OCI-LY7 (cell line): ENCODE results near the gene IRS1. TPM values are rescaled to one million over a fixed set of nuclear protein-coding genes. Genes with fewer than 3 reads are reported as not detected.

ENCODE experiments used
- BruUV-seq: library from RNA; stranded (reverse); fragments of 400-500 nt; replicated peaks from 2 replicates; lab custom pipeline; 2021; lab: Mats Ljungman, UMichigan
- CTCF ChIA-PET: fragments of 300-600 bp; sonication (Branson Sonifier 250); formaldehyde crosslinking; loops from one replicate; lab custom pipeline; 2022; ENCODE audit warnings: antibody characterized with exemption; ENCODE audit not compliant: unreplicated experiment; lab: Charles Lee
- POLR2A ChIA-PET: fragments of 300-600 bp; sonication (Branson Sonifier 250); formaldehyde crosslinking; loops from one replicate; lab custom pipeline; 2022; ENCODE audit warnings: antibody characterized with exemption; lab: Charles Lee
- DNase-seq: peaks from one replicate; pipeline ENCODE4 v3.0.0-alpha.2; 2015; ENCODE audit warnings: low spot score
- H2AFZ ChIP-seq: fragments of 200-600 bp; sonication (generic), shearing (Covaris generic); 2 replicates; pipeline ENCODE4 v1.6.1; 2014; ENCODE audit warnings: mild to moderate bottlenecking, antibody characterized with exemption, low read length, moderate library complexity
- H3K27ac ChIP-seq: fragments of 200-600 bp; sonication (generic); 2 replicates; pipeline ENCODE4 v1.5.1; 2014; ENCODE audit warnings: mixed run types, low read depth, mild to moderate bottlenecking, moderate library complexity, low read length, inconsistent platforms; ENCODE audit not compliant: poor library complexity, severe bottlenecking
- H3K36me3 ChIP-seq: fragments of 200-600 bp; sonication (generic); 2 replicates; pipeline ENCODE4 v1.6.1; 2014; ENCODE audit warnings: mild to moderate bottlenecking, antibody characterized with exemption, low read length, moderate library complexity, mixed read lengths; ENCODE audit not compliant: insufficient read depth
- H3K4me1 ChIP-seq: fragments of 200-600 bp; sonication (generic); 2 replicates; pipeline ENCODE4 v1.5.1; 2014; ENCODE audit warnings: mild to moderate bottlenecking, low read length; ENCODE audit not compliant: insufficient read depth, poor library complexity, severe bottlenecking
- H3K4me2 ChIP-seq: fragments of 200-600 bp; sonication (generic); 2 replicates; pipeline ENCODE4 v1.6.1; 2014; ENCODE audit warnings: mild to moderate bottlenecking, low read length
- H3K4me3 ChIP-seq: fragments of 200-600 bp; sonication (generic); 2 replicates; pipeline ENCODE4 v1.5.1; 2014; ENCODE audit warnings: mild to moderate bottlenecking, low read depth, low read length; ENCODE audit not compliant: poor library complexity, severe bottlenecking
- H3K79me2 ChIP-seq: fragments of 200-600 bp; sonication (generic); 2 replicates; pipeline ENCODE4 v1.6.1; 2016; ENCODE audit warnings: low read depth, mild to moderate bottlenecking, low read length, moderate library complexity, mixed read lengths; ENCODE audit not compliant: insufficient read depth
- H3K9me2 ChIP-seq: fragments of 200-600 bp; sonication (generic); 2 replicates; pipeline ENCODE4 v1.6.1; 2016; ENCODE audit warnings: mild to moderate bottlenecking, low read length, mixed read lengths; ENCODE audit not compliant: insufficient read depth
- H3K9me3 ChIP-seq: fragments of 200-600 bp; sonication (generic); 2 replicates; pipeline ENCODE4 v1.6.1; 2014; ENCODE audit warnings: mild to moderate bottlenecking, mixed run types, low read length, mixed read lengths
- H4K20me1 ChIP-seq: fragments of 200-600 bp; sonication (generic); 2 replicates; pipeline ENCODE4 v1.6.1; 2014; ENCODE audit warnings: mild to moderate bottlenecking, antibody characterized with exemption, low read length, moderate library complexity, mixed read lengths; ENCODE audit not compliant: insufficient read depth
- CTCF ChIP-seq: fragments of 200-600 bp; sonication (generic); conservative IDR thresholded peaks from 2 replicates; pipeline ENCODE4 v1.5.1; 2014; ENCODE audit warnings: mild to moderate bottlenecking, antibody characterized with exemption, low read length, moderate library complexity, mixed read lengths
- EZH2phosphoT487 ChIP-seq: fragments of 200-600 bp; sonication (generic); IDR thresholded peaks from 2 replicates; pipeline ENCODE4 v1.6.1; 2018; ENCODE audit warnings: low read depth, borderline replicate concordance, mild to moderate bottlenecking, mixed run types, antibody characterized with exemption, low read length, moderate library complexity, mixed read lengths
- intact Hi-C: fragments of 100-400 bp; cut with micrococcal nuclease; formaldehyde crosslinking; loops from one replicate; pipeline ENCODE4 v1.10.0; 2022; ENCODE audit not compliant: unreplicated experiment
- total RNA-seq, 2 experiments: library from RNA; depleted of rRNA in 1 of 2; stranded (reverse); fragments of >200 nt in 1 of 2; shearing (Covaris generic) in 1 of 2; gene quantifications; 2 replicates each; pipeline ENCODE4 v1.2.3, GENCODE V29; 2014 to 2022

IRS1 gene
- total RNA-seq, 2 experiments from 2014 or later = 18.1 to 23.5 TPM

- no peak overlapping the region for H3K27ac ChIP-seq
- peaks cover 53% of the 10 kb centered on the region for H3K4me1 ChIP-seq
- H3K9me3 ChIP-seq = no peaks in the 10 kb centered on the region
- no TSS peak for BruUV-seq
- H2AFZ ChIP-seq = no peak overlapping the region
- no peaks in the 10 kb centered on the region for H3K9me2 ChIP-seq
- peak overlapping the region; percentile 95 for H3K4me2 ChIP-seq
- DNase-seq = no peak
- ChIA-PET CTCF (interaction anchor here (0.5 kb wide), 1 partner anchor 45 kb away, joined by 3 read pairs; no protein-coding TSS in a partner anchor), POLR2A (interaction anchor here (0.7 to 10.5 kb wide), 6 partner anchors 8 to 197 kb away, joined by 3 to 122 read pairs (median 4); no protein-coding TSS in a partner anchor)
- intact Hi-C loops = loop anchor here (5.0 to 10.0 kb wide), 3 partner anchors 103 to 1521 kb away; no protein-coding TSS in a partner anchor
- TF ChIP-seq EZH2phosphoT487 (no peak), CTCF (peak; percentile 38; the same call in 1 of the 2 replicates)
- peak overlapping the region; percentile 73 for H3K4me3 ChIP-seq
- H4K20me1 ChIP-seq = peaks cover 5% of the 10 kb centered on the region
- peaks cover 49% of the 10 kb centered on the region for H3K36me3 ChIP-seq
- H3K79me2 ChIP-seq = peaks cover 73% of the 10 kb centered on the region
Observed at GRCh38 chr2:226795281-226796011, 4.2 kb downstream of the IRS1 start.

- Histone ChIP-seq H4K20me1 (peaks cover 5% of the 10 kb centered on the region), H3K4me1 (peaks cover 56% of the 10 kb centered on the region), H3K36me3 (peaks cover 49% of the 10 kb centered on the region), H3K4me3 (peak overlapping the region; percentile 73), H3K79me2 (peaks cover 80% of the 10 kb centered on the region), H3K9me3 (no peaks in the 10 kb centered on the region), H3K9me2 (no peaks in the 10 kb centered on the region), H3K27ac (peak overlapping the region; percentile 79), H2AFZ (no peak overlapping the region), H3K4me2 (peak overlapping the region; percentile 95)
- POLR2A ChIA-PET = interaction anchor here (0.6 to 10.5 kb wide), 6 partner anchors 8 to 187 kb away, joined by 3 to 122 read pairs (median 4); no protein-coding TSS in a partner anchor
- no peak for TF ChIP-seq CTCF
- TF ChIP-seq EZH2phosphoT487 = no peak
- CTCF ChIA-PET = interaction anchor here (0.5 to 1.5 kb wide), 4 partner anchors 20 to 202 kb away, joined by 3 to 6 read pairs (median 4); no protein-coding TSS in a partner anchor
- no TSS peak for BruUV-seq
- intact Hi-C loops = loop anchor here (5.0 to 10.0 kb wide), 3 partner anchors 102 to 1520 kb away; no protein-coding TSS in a partner anchor
- DNase-seq = no peak
Observed at GRCh38 chr2:226794751-226795171, 4.9 kb downstream of the IRS1 start.
